Measurements from ENCODE around the gene MYO18A.
"Not testable (repeated sequence)": the region's sequence is repeated elsewhere in the genome, so short reads cannot be mapped to it uniquely, and the experiment has no call there.

Gene MYO18A

GRCh38 chr17:29170682-29171081 lies 9.5 kb downstream of the MYO18A start:
- DNase-seq (ENCODE audit: insufficient read length, low spot score), result no peak
- no peak for FAIRE-seq
- no peak for TF ChIP-seq CTCF (IDR thresholded peaks at IDR 0.05; ENCODE audit: insufficient read depth, missing control alignments)

GRCh38 chr17:29169806-29170591 lies 10.2 kb downstream of the MYO18A start:
- FAIRE-seq (no peak), DNase-seq (ENCODE audit: insufficient read length, low spot score) (no peak)
- no peak for TF ChIP-seq CTCF (IDR thresholded peaks at IDR 0.05; ENCODE audit: insufficient read depth, missing control alignments)

GRCh38 chr17:29168759-29169126 lies 11.5 kb downstream of the MYO18A start:
- DNase-seq (ENCODE audit: insufficient read length, low spot score); FAIRE-seq: not testable (repeated sequence)

GRCh38 chr17:29168079-29168758 lies 12.0 kb downstream of the MYO18A start:
- TF ChIP-seq CTCF (IDR thresholded peaks at IDR 0.05; ENCODE audit: insufficient read depth, missing control alignments), result no peak
- DNase-seq (ENCODE audit: insufficient read length, low spot score), result no peak
- FAIRE-seq, result no peak

GRCh38 chr17:29167393-29168078 lies 12.7 kb downstream of the MYO18A start:
- FAIRE-seq, result no peak
- TF ChIP-seq CTCF (IDR thresholded peaks at IDR 0.05; ENCODE audit: insufficient read depth, missing control alignments), result no peak
- no peak for DNase-seq (ENCODE audit: insufficient read length, low spot score)

- TF ChIP-seq CTCF (IDR thresholded peaks at IDR 0.05; ENCODE audit: insufficient read depth, missing control alignments), result no peak
- DNase-seq (ENCODE audit: insufficient read length, low spot score) (no peak), FAIRE-seq (no peak)
Measured at GRCh38 chr17:29166507-29166887, 13.7 kb downstream of the MYO18A start.

- FAIRE-seq (no peak), DNase-seq (ENCODE audit: insufficient read length, low spot score) (no peak)
- no peak for TF ChIP-seq CTCF (IDR thresholded peaks at IDR 0.05; ENCODE audit: insufficient read depth, missing control alignments)
Measured at GRCh38 chr17:29165800-29166506, 14.2 kb downstream of the MYO18A start.

Measured in D721Med (cell line).